ENCODE data around the gene ABCG1. TPM values are rescaled to one million over a fixed set of nuclear protein-coding genes. Genes with fewer than 3 reads are reported as not detected.

ABCG1 gene
- total and polyA plus RNA-seq, 2 experiments from 2014 or later: 8.4 to 10.7 TPM

DNA sequence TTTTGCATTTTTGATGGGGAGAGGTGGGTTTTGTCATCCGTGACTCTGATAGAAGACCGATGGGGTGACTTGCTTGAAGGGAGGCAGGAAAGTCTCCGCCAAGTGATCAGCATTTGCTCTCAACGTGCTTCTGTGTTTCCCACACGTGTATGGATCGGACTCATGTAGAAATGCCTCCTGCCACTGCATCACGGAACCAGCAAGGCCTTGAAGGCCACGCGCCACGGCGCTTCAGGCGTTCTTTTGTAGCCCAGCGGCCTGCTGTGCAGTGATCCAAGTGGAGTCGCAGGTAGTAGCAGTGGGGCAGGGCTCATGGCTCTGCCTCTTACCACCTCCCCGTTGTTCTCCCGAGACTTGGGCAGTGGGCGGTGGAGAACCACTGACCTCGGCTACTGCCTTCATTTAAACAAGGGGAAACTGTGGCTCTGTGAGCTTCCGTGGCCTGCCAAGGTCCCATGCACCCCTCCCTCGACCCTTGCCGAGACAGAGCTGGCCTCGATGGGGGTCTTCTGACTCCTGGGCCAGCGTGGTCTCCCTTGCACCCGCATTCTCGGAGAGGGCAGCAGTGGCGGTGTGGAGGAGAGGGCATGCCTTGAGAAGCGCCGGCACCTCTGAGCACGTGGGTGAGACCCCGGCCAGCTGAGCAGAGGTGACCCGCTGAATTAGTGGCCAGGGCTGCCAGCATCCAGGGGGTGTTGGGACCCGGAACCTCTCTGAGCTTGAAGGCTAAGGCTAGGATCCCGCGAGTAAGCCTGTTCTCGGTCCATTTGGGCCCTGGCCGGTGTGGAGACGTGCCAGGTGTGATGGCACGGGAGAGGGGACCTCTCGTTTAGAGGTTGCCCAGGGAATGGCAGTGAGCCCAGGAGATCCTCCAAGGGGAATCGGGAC, 46.1 kb upstream of the ABCG1 start:
- H3K9me2 ChIP-seq (replicated peaks; ENCODE audit: insufficient read depth): no peaks in the 10 kb centered on the region
- no peak for DNase-seq (ENCODE audit: low spot score)
- no peaks in the 10 kb centered on the region for H3K79me2 ChIP-seq
- 95% methylated on average over 40 of the region's 40 CpGs for WGBS (ENCODE audit: low lambda C conversion rate, missing lambda C conversion rate)
- H3K27ac ChIP-seq: no peak overlapping the region
- H2AFZ ChIP-seq: no peak overlapping the region
- TF ChIP-seq, protein P1, sequence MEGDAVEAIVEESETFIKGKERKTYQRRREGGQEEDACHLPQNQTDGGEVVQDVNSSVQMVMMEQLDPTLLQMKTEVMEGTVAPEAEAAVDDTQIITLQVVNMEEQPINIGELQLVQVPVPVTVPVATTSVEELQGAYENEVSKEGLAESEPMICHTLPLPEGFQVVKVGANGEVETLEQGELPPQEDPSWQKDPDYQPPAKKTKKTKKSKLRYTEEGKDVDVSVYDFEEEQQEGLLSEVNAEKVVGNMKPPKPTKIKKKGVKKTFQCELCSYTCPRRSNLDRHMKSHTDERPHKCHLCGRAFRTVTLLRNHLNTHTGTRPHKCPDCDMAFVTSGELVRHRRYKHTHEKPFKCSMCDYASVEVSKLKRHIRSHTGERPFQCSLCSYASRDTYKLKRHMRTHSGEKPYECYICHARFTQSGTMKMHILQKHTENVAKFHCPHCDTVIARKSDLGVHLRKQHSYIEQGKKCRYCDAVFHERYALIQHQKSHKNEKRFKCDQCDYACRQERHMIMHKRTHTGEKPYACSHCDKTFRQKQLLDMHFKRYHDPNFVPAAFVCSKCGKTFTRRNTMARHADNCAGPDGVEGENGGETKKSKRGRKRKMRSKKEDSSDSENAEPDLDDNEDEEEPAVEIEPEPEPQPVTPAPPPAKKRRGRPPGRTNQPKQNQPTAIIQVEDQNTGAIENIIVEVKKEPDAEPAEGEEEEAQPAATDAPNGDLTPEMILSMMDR (IDR thresholded peaks at IDR 0.05; ENCODE audit: poor library complexity): no peak
- TF ChIP-seq EZH2phosphoT487 (IDR thresholded peaks at IDR 0.05; ENCODE audit: low read depth, severe bottlenecking, unreplicated experiment) (no peak), EZH2 (IDR thresholded peaks at IDR 0.05; ENCODE audit: borderline replicate concordance) (no peak)
- H3K9me3 ChIP-seq (ENCODE audit: low read depth): no peaks in the 10 kb centered on the region
- no peak overlapping the region for H3K4me3 ChIP-seq
- no peaks in the 10 kb centered on the region for H4K20me1 ChIP-seq (ENCODE audit: insufficient read depth, poor library complexity, severe bottlenecking)
- H3K4me2 ChIP-seq: no peak overlapping the region
- no peaks in the 10 kb centered on the region for H3K36me3 ChIP-seq (replicated peaks; ENCODE audit: insufficient read depth, low read depth)
- no peaks in the 10 kb centered on the region for H3K4me1 ChIP-seq (ENCODE audit: insufficient read depth)
- no peaks in the 10 kb centered on the region for H3K27me3 ChIP-seq

- H3K27me3 ChIP-seq: no peaks in the 10 kb centered on the region
- H2AFZ ChIP-seq: no peak overlapping the region
- H3K9me2 ChIP-seq (replicated peaks; ENCODE audit: insufficient read depth): no peaks in the 10 kb centered on the region
- H3K4me1 ChIP-seq (ENCODE audit: insufficient read depth): no peaks in the 10 kb centered on the region
- no peaks in the 10 kb centered on the region for H4K20me1 ChIP-seq (ENCODE audit: insufficient read depth, poor library complexity, severe bottlenecking)
- H3K4me3 ChIP-seq: no peak overlapping the region
- no peak overlapping the region for H3K27ac ChIP-seq
- no peak overlapping the region for H3K4me2 ChIP-seq
- WGBS (ENCODE audit: low lambda C conversion rate, missing lambda C conversion rate): 92% methylated on average over 4 of the region's 4 CpGs
- DNase-seq (ENCODE audit: low spot score): no peak
- no peaks in the 10 kb centered on the region for H3K79me2 ChIP-seq
- H3K9me3 ChIP-seq (ENCODE audit: low read depth): no peaks in the 10 kb centered on the region
- H3K36me3 ChIP-seq (replicated peaks; ENCODE audit: insufficient read depth, low read depth): no peaks in the 10 kb centered on the region
- TF ChIP-seq, protein P1 (IDR thresholded peaks at IDR 0.05; ENCODE audit: poor library complexity): no peak
- TF ChIP-seq EZH2phosphoT487 (IDR thresholded peaks at IDR 0.05; ENCODE audit: low read depth, severe bottlenecking, unreplicated experiment) (no peak), EZH2 (IDR thresholded peaks at IDR 0.05; ENCODE audit: borderline replicate concordance) (no peak)
Measured at GRCh38 chr21:42174173-42174572, 44.8 kb upstream of the ABCG1 start.

DNA sequence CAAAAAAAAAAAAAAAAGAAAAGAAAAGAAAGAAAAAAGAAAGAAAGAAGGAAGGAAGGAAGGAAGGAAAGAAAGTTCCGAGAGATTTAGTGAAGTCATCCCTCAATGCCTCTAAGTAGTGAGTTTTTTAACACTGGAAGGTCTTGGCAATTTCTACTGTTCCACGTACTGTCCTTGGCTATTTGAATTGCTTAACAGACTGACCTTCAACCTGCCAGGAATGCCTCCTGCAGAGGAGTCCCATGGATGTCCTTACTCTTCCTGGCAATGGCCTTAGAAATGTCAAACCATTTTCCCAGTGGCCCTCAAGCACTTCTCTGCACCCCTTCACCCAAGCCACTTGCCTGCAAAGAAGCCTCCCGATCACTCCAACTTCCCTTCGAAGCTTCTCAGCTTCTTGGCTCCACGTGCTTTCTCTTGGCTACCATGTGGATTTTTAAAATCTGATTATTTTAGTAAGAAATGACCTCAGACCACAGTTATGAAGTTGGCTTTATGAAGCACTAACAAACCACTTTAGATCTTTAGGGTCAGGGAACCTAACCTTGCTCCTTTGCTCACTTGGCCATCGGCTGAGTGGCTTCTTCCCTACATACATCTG, 43.7 kb upstream of the ABCG1 start:
- Histone ChIP-seq H3K9me2 (replicated peaks; ENCODE audit: insufficient read depth) (no peaks in the 10 kb centered on the region), H3K27ac (no peak overlapping the region), H3K4me3 (no peak overlapping the region), H3K79me2 (no peaks in the 10 kb centered on the region), H3K4me1 (ENCODE audit: insufficient read depth) (no peaks in the 10 kb centered on the region), H2AFZ (no peak overlapping the region), H3K4me2 (no peak overlapping the region), H3K9me3 (ENCODE audit: low read depth) (no peaks in the 10 kb centered on the region), H3K36me3 (replicated peaks; ENCODE audit: insufficient read depth, low read depth) (no peaks in the 10 kb centered on the region), H3K27me3 (no peaks in the 10 kb centered on the region), H4K20me1 (ENCODE audit: insufficient read depth, poor library complexity, severe bottlenecking) (no peaks in the 10 kb centered on the region)
- no peak for TF ChIP-seq EZH2 (IDR thresholded peaks at IDR 0.05; ENCODE audit: borderline replicate concordance)
- 87% methylated on average over 5 of the region's 6 CpGs for WGBS (ENCODE audit: low lambda C conversion rate, missing lambda C conversion rate)
- DNase-seq (ENCODE audit: low spot score): no peak

DNA sequence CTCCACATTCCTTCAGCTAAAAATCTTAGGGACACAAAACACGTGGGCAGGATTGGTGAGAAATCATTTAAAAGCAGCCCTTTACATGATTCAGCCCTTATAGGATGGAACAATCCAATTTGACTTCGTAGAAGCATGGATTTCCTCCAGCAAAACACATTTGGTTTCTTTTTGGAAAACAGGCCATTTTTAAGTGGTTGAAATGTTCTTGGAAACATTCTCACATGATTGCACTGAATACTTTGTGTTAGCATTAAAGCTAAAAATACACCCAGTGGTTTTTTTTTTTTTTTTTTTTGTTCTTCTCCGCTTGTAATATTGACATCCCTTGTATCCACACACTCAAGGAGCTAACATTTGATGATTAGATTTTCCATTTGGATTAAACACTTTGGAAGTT, 42.1 kb upstream of the ABCG1 start:
- no peak overlapping the region for H3K4me3 ChIP-seq
- H3K79me2 ChIP-seq: no peaks in the 10 kb centered on the region
- H3K9me3 ChIP-seq (ENCODE audit: low read depth): no peaks in the 10 kb centered on the region
- WGBS (ENCODE audit: low lambda C conversion rate, missing lambda C conversion rate): 81% methylated on average over 3 of the region's 3 CpGs
- no peaks in the 10 kb centered on the region for H4K20me1 ChIP-seq (ENCODE audit: insufficient read depth, poor library complexity, severe bottlenecking)
- no peak overlapping the region for H3K4me2 ChIP-seq
- H3K27me3 ChIP-seq: no peaks in the 10 kb centered on the region
- H3K36me3 ChIP-seq (replicated peaks; ENCODE audit: insufficient read depth, low read depth): no peaks in the 10 kb centered on the region
- DNase-seq (ENCODE audit: low spot score): no peak
- TF ChIP-seq EZH2phosphoT487 (IDR thresholded peaks at IDR 0.05; ENCODE audit: low read depth, severe bottlenecking, unreplicated experiment) (no peak), EZH2 (IDR thresholded peaks at IDR 0.05; ENCODE audit: borderline replicate concordance) (no peak)
- TF ChIP-seq, protein P1 (IDR thresholded peaks at IDR 0.05; ENCODE audit: poor library complexity): no peak
- H3K27ac ChIP-seq: no peak overlapping the region
- no peak overlapping the region for H2AFZ ChIP-seq
- no peaks in the 10 kb centered on the region for H3K4me1 ChIP-seq (ENCODE audit: insufficient read depth)
- no peaks in the 10 kb centered on the region for H3K9me2 ChIP-seq (replicated peaks; ENCODE audit: insufficient read depth)
